Measurements from ENCODE around the gene LDHD.

The LDHD gene

GRCh38 chr16:75089486-75090202 is 26.9 kb downstream of the LDHD start:
- H3K4me3 ChIP-seq (ENCODE audit: low read length) = no peak overlapping the region
- no peak for TF ChIP-seq CTCF (conservative IDR thresholded peaks at IDR 0.05; ENCODE audit: low read length)
- DNase-seq (ENCODE audit: low read depth) = no peak

GRCh38 chr16:75088934-75089333 is 27.6 kb downstream of the LDHD start:
- TF ChIP-seq CTCF (conservative IDR thresholded peaks at IDR 0.05; ENCODE audit: low read length) = no peak
- no peak for DNase-seq (ENCODE audit: low read depth)
- H3K4me3 ChIP-seq (ENCODE audit: low read length) = no peak overlapping the region

- DNase-seq (ENCODE audit: low read depth) = no peak
- TF ChIP-seq CTCF (conservative IDR thresholded peaks at IDR 0.05; ENCODE audit: low read length) = no peak
- no peak overlapping the region for H3K4me3 ChIP-seq (ENCODE audit: low read length)
These were observed 28.4 kb downstream of the LDHD start for GRCh38 chr16:75088216-75088615.

GRCh38 chr16:75087375-75087979 is 29.1 kb downstream of the LDHD start:
- H3K4me3 ChIP-seq (ENCODE audit: low read length) = peak overlapping the region; percentile 34
- DNase-seq (ENCODE audit: low read depth) = peak; percentile 84
- TF ChIP-seq CTCF (conservative IDR thresholded peaks at IDR 0.05; ENCODE audit: low read length) = no peak

- H3K4me3 ChIP-seq (ENCODE audit: low read length) = no peak overlapping the region
- no peak for TF ChIP-seq CTCF (conservative IDR thresholded peaks at IDR 0.05; ENCODE audit: low read length)
- DNase-seq (ENCODE audit: low read depth) = no peak
These were observed 29.7 kb downstream of the LDHD start for GRCh38 chr16:75086688-75087374.

- no peak for TF ChIP-seq CTCF (conservative IDR thresholded peaks at IDR 0.05; ENCODE audit: low read length)
- H3K4me3 ChIP-seq (ENCODE audit: low read length) = no peak overlapping the region
- DNase-seq (ENCODE audit: low read depth) = peak; percentile 38
These were observed 30.3 kb downstream of the LDHD start for GRCh38 chr16:75086281-75086680.
